ENCODE data around the gene GPR153. TPM values are rescaled to one million over a fixed set of nuclear protein-coding genes. Genes with fewer than 3 reads are reported as not detected.

Gene GPR153
- total and polyA plus RNA-seq, 5 donors from 2014 or later: 0.15 TPM; not detected in 4

GRCh38 chr1:6257541-6258069 is 3.3 kb downstream of the GPR153 start:
- H3K4me3 ChIP-seq (ENCODE audit: low read depth, low read length): no peak overlapping the region

GRCh38 chr1:6256645-6257044 is 4.3 kb downstream of the GPR153 start:
- H3K27ac ChIP-seq (ENCODE audit: insufficient read depth, low read length, poor library complexity, severe bottlenecking): no peak overlapping the region
- no peaks in the 10 kb centered on the region for H3K36me3 ChIP-seq (ENCODE audit: control insufficient read depth, insufficient read depth, low read length)
- H3K27ac Mint-ChIP-seq: no peak overlapping the region
- DNase-seq (no peak), ATAC-seq (ENCODE audit: low read depth in 2 of 2) (no peak)
- no peaks in the 10 kb centered on the region for H3K36me3 Mint-ChIP-seq
- peaks cover 0 to 8% (median under 1%) of the 10 kb centered on the region in 4 donors for H3K4me1 Mint-ChIP-seq
- H3K9me3 ChIP-seq (ENCODE audit: control insufficient read depth in 2 of 2, low read length in 2 of 2): no peaks in the 10 kb centered on the region
- H3K27me3 ChIP-seq (ENCODE audit: control insufficient read depth, insufficient read depth, low read length): no peaks in the 10 kb centered on the region
- peaks cover 18% of the 10 kb centered on the region for H3K27me3 Mint-ChIP-seq
- no peak overlapping the region for H3K4me3 ChIP-seq (ENCODE audit: low read depth, low read length)
- H3K4me1 ChIP-seq (ENCODE audit: control insufficient read depth, insufficient read depth, low read length, poor library complexity, severe bottlenecking): peaks cover 16% of the 10 kb centered on the region
- peaks cover 0 to 2% (median 0%) of the 10 kb centered on the region in 7 donors for H3K9me3 Mint-ChIP-seq
- no peak overlapping the region for H3K4me3 Mint-ChIP-seq

More at GRCh38 chr1:6257541-6258069, 3.3 kb downstream of the GPR153 start:
- H3K27ac Mint-ChIP-seq: no peak overlapping the region
- H3K4me3 Mint-ChIP-seq: peak overlapping the region in 1 of 4 donors; percentile 75
- H3K27ac ChIP-seq (ENCODE audit: insufficient read depth, low read length, poor library complexity, severe bottlenecking): no peak overlapping the region
- no peak for DNase-seq
- no peaks in the 10 kb centered on the region for H3K36me3 Mint-ChIP-seq
- H3K27me3 Mint-ChIP-seq: peaks cover 24% of the 10 kb centered on the region
- H3K36me3 ChIP-seq (ENCODE audit: control insufficient read depth, insufficient read depth, low read length): no peaks in the 10 kb centered on the region
- H3K9me3 ChIP-seq (ENCODE audit: control insufficient read depth in 2 of 2, low read length in 2 of 2): no peaks in the 10 kb centered on the region
- no peak for ATAC-seq (ENCODE audit: low read depth in 2 of 2)
- H3K4me1 Mint-ChIP-seq: peaks cover 0 to 8% (median 3%) of the 10 kb centered on the region in 4 donors
- peaks cover 16% of the 10 kb centered on the region for H3K4me1 ChIP-seq (ENCODE audit: control insufficient read depth, insufficient read depth, low read length, poor library complexity, severe bottlenecking)
- H3K9me3 Mint-ChIP-seq: peaks cover 0 to 2% (median 0%) of the 10 kb centered on the region in 7 donors
- H3K27me3 ChIP-seq (ENCODE audit: control insufficient read depth, insufficient read depth, low read length): no peaks in the 10 kb centered on the region

DNA sequence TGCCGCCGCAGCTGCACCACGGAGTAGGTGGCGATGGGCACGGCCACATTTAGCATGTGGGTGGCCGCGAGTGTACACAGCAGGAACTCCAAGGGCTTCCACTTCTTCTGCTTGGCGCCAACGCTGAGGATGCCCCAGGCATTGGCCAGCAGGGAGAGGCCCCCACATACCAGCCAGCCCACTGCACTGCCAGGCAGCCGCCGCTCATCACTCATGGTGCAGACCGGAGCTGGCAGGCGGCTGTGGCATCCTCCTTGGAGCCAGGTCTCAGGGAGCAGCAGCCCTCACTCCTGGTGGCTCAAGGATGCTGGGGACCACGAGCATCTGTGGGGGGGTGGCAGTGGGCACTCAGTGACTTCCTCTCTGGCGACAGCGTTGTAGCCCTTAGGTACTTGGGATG is 6.2 kb downstream of the GPR153 start:
- Histone ChIP-seq H3K4me1 (ENCODE audit: control insufficient read depth, insufficient read depth, low read length, poor library complexity, severe bottlenecking) (peaks cover 3% of the 10 kb centered on the region), H3K27ac (ENCODE audit: insufficient read depth, low read length, poor library complexity, severe bottlenecking) (no peak overlapping the region), H3K36me3 (ENCODE audit: control insufficient read depth, insufficient read depth, low read length) (no peaks in the 10 kb centered on the region), H3K4me3 (ENCODE audit: low read depth, low read length) (no peak overlapping the region), H3K27me3 (ENCODE audit: control insufficient read depth, insufficient read depth, low read length) (no peaks in the 10 kb centered on the region), H3K9me3 (ENCODE audit: control insufficient read depth in 2 of 2, low read length in 2 of 2) (no peaks in the 10 kb centered on the region)
- Mint-ChIP-seq H3K4me3 (no peak overlapping the region), H3K4me1 (peaks cover 0 to 7% (median 0%) of the 10 kb centered on the region in 4 donors), H3K9me3 (peaks cover 0 to 2% (median 0%) of the 10 kb centered on the region in 7 donors), H3K36me3 (no peaks in the 10 kb centered on the region), H3K27ac (no peak overlapping the region), H3K27me3 (peaks cover 31% of the 10 kb centered on the region)
- DNase-seq (no peak), ATAC-seq (ENCODE audit: low read depth in 2 of 2) (no peak)

- H3K9me3 Mint-ChIP-seq: peaks cover 0 to 1% (median 0%) of the 10 kb centered on the region in 7 donors
- no peak overlapping the region for H3K27ac Mint-ChIP-seq
- Histone ChIP-seq H3K27ac (ENCODE audit: insufficient read depth, low read length, poor library complexity, severe bottlenecking) (no peak overlapping the region), H3K4me3 (ENCODE audit: low read depth, low read length) (no peak overlapping the region), H3K27me3 (ENCODE audit: control insufficient read depth, insufficient read depth, low read length) (peaks cover 3% of the 10 kb centered on the region), H3K4me1 (ENCODE audit: control insufficient read depth, insufficient read depth, low read length, poor library complexity, severe bottlenecking) (peaks cover 4% of the 10 kb centered on the region), H3K36me3 (ENCODE audit: control insufficient read depth, insufficient read depth, low read length) (no peaks in the 10 kb centered on the region), H3K9me3 (ENCODE audit: control insufficient read depth in 2 of 2, low read length in 2 of 2) (no peaks in the 10 kb centered on the region)
- peaks cover 0 to 2% (median 0%) of the 10 kb centered on the region in 4 donors for H3K4me1 Mint-ChIP-seq
- no peaks in the 10 kb centered on the region for H3K36me3 Mint-ChIP-seq
- ATAC-seq (ENCODE audit: low read depth in 2 of 2) (no peak), DNase-seq (no peak)
- peaks cover 28% of the 10 kb centered on the region for H3K27me3 Mint-ChIP-seq
- H3K4me3 Mint-ChIP-seq: no peak overlapping the region
These were observed 7.5 kb downstream of the GPR153 start for GRCh38 chr1:6253380-6253779.

DNA sequence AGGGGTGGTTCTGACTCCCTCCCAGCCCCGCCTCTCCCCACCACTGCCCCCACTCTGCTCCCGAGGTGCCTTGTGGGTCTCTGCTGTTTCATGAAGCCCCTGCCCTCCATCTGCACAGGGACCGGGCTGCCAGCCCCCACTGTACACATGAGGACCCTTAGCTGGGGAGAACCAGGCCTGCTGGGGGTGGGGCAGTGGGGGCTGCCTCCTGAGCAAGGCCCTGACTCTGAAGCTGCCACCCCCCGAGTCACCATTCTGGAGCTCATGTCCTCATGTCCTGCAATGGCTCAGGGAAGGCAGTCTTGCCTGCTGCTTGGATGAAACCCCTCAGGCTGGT is 8.6 kb downstream of the GPR153 start:
- H3K27me3 Mint-ChIP-seq: peaks cover 32% of the 10 kb centered on the region
- peaks cover 0 to 1% (median 0%) of the 10 kb centered on the region in 7 donors for H3K9me3 Mint-ChIP-seq
- H3K27me3 ChIP-seq (ENCODE audit: control insufficient read depth, insufficient read depth, low read length): peaks cover 8% of the 10 kb centered on the region
- H3K27ac ChIP-seq (ENCODE audit: insufficient read depth, low read length, poor library complexity, severe bottlenecking): no peak overlapping the region
- H3K36me3 Mint-ChIP-seq: no peaks in the 10 kb centered on the region
- no peaks in the 10 kb centered on the region for H3K9me3 ChIP-seq (ENCODE audit: control insufficient read depth in 2 of 2, low read length in 2 of 2)
- peaks cover 0 to 2% (median 0%) of the 10 kb centered on the region in 4 donors for H3K4me1 Mint-ChIP-seq
- no peaks in the 10 kb centered on the region for H3K36me3 ChIP-seq (ENCODE audit: control insufficient read depth, insufficient read depth, low read length)
- ATAC-seq (ENCODE audit: low read depth in 2 of 2) (no peak), DNase-seq (no peak)
- no peak overlapping the region for H3K27ac Mint-ChIP-seq
- H3K4me3 Mint-ChIP-seq: no peak overlapping the region
- H3K4me1 ChIP-seq (ENCODE audit: control insufficient read depth, insufficient read depth, low read length, poor library complexity, severe bottlenecking): peaks cover 4% of the 10 kb centered on the region
- no peak overlapping the region for H3K4me3 ChIP-seq (ENCODE audit: low read depth, low read length)

- DNase-seq (no peak), ATAC-seq (ENCODE audit: low read depth in 2 of 2) (no peak)
- peaks cover 0 to 1% (median 0%) of the 10 kb centered on the region in 7 donors for H3K9me3 Mint-ChIP-seq
- peaks cover 37% of the 10 kb centered on the region for H3K27me3 Mint-ChIP-seq
- H3K36me3 ChIP-seq (ENCODE audit: control insufficient read depth, insufficient read depth, low read length): no peaks in the 10 kb centered on the region
- H3K4me3 ChIP-seq (ENCODE audit: low read depth, low read length): no peak overlapping the region
- peaks cover 11% of the 10 kb centered on the region for H3K27me3 ChIP-seq (ENCODE audit: control insufficient read depth, insufficient read depth, low read length)
- H3K4me3 Mint-ChIP-seq: no peak overlapping the region
- no peaks in the 10 kb centered on the region for H3K9me3 ChIP-seq (ENCODE audit: control insufficient read depth in 2 of 2, low read length in 2 of 2)
- peaks cover 5% of the 10 kb centered on the region for H3K4me1 ChIP-seq (ENCODE audit: control insufficient read depth, insufficient read depth, low read length, poor library complexity, severe bottlenecking)
- no peaks in the 10 kb centered on the region for H3K36me3 Mint-ChIP-seq
- peaks cover 0 to 5% (median 2%) of the 10 kb centered on the region in 4 donors for H3K4me1 Mint-ChIP-seq
- no peak overlapping the region for H3K27ac ChIP-seq (ENCODE audit: insufficient read depth, low read length, poor library complexity, severe bottlenecking)
- H3K27ac Mint-ChIP-seq: no peak overlapping the region
These were observed 9.1 kb downstream of the GPR153 start for GRCh38 chr1:6251681-6252373.

DNA sequence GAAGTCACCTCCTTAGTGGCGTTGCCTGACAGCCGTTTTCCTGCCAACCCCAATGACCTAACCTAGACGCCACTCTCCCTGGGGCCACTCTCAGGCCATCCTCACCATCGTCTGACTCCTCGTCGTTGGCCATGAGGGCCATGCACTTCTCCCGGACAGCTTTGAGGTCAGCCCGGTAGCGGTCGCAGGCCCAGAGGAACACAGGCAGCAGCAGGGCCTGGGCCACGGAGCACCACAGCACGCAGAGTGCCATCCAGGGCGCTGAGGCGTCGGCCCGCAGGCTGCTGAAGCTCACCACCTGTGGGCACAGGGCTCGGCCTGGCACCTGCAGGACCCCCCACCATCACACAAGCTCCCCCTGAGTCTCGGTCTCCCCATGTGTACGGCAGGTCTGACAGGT is 9.7 kb downstream of the GPR153 start:
- peaks cover 0 to 1% (median 0%) of the 10 kb centered on the region in 7 donors for H3K9me3 Mint-ChIP-seq
- Histone ChIP-seq H3K9me3 (ENCODE audit: control insufficient read depth in 2 of 2, low read length in 2 of 2) (no peaks in the 10 kb centered on the region), H3K4me1 (ENCODE audit: control insufficient read depth, insufficient read depth, low read length, poor library complexity, severe bottlenecking) (peaks cover 11% of the 10 kb centered on the region), H3K4me3 (ENCODE audit: low read depth, low read length) (no peak overlapping the region), H3K36me3 (ENCODE audit: control insufficient read depth, insufficient read depth, low read length) (no peaks in the 10 kb centered on the region), H3K27ac (ENCODE audit: insufficient read depth, low read length, poor library complexity, severe bottlenecking) (no peak overlapping the region), H3K27me3 (ENCODE audit: control insufficient read depth, insufficient read depth, low read length) (peaks cover 11% of the 10 kb centered on the region)
- no peaks in the 10 kb centered on the region for H3K36me3 Mint-ChIP-seq
- H3K4me1 Mint-ChIP-seq: peaks cover 0 to 11% (median 7%) of the 10 kb centered on the region in 4 donors
- H3K4me3 Mint-ChIP-seq: no peak overlapping the region
- H3K27me3 Mint-ChIP-seq: peaks cover 39% of the 10 kb centered on the region
- DNase-seq (no peak), ATAC-seq (ENCODE audit: low read depth in 2 of 2) (no peak)
- no peak overlapping the region for H3K27ac Mint-ChIP-seq

All from CD4-positive, CD25-positive, alpha-beta regulatory T cell (primary cell).